Measurements from ENCODE around the gene DNAJC6. TPM values are rescaled to one million over a fixed set of nuclear protein-coding genes. Genes with fewer than 3 reads are reported as not detected.

Gene DNAJC6
- total and polyA plus RNA-seq, 2 of the 13 experiments (the other 11 are each of a cell fraction or from before 2014, with no cell fraction given): 1.0 to 1.6 TPM

GRCh38 chr1:65419681-65420589 lies 110.6 kb downstream of the DNAJC6 start (continued):
- TF ChIP-seq ARID4A (CRISPR knock-in tag; IDR thresholded peaks at IDR 0.05; ENCODE audit: borderline replicate concordance) (no peak), FOSL2 (CRISPR knock-in tag; IDR thresholded peaks at IDR 0.05) (0 out of 2 replicates have a peak, but pooled peaks have one; percentile 20), HES4 (CRISPR knock-in tag; IDR thresholded peaks at IDR 0.05; ENCODE audit: borderline replicate concordance) (no peak), SALL1 (CRISPR knock-in tag; IDR thresholded peaks at IDR 0.05) (peak; percentile 38), ZNF33B (CRISPR knock-in tag; IDR thresholded peaks at IDR 0.05) (0 out of 2 replicates have a peak, but pooled peaks have one; percentile 33), ARHGAP35 (CRISPR knock-in tag; IDR thresholded peaks at IDR 0.05; ENCODE audit: borderline replicate concordance) (peak; percentile 38; the same call in 1 of the 2 replicates), JDP2 (CRISPR knock-in tag; IDR thresholded peaks at IDR 0.05; ENCODE audit: borderline replicate concordance) (no peak), ZNF639 (CRISPR knock-in tag; conservative IDR thresholded peaks at IDR 0.05) (0 out of 2 replicates have a peak, but pooled peaks have one; percentile 43), HNF1B (CRISPR knock-in tag; IDR thresholded peaks at IDR 0.05) (peak; percentile 68; the same call in 1 of the 2 replicates), FOXA3 (CRISPR knock-in tag; IDR thresholded peaks at IDR 0.05) (no peak), SP5 (CRISPR knock-in tag; IDR thresholded peaks at IDR 0.05; ENCODE audit: borderline replicate concordance, low read depth) (peak; percentile 32; the same call in 1 of the 2 replicates), HIC2 (CRISPR knock-in tag; IDR thresholded peaks at IDR 0.05; ENCODE audit: low read depth) (peak; percentile 52; the same call in 1 of the 2 replicates), CBX2 (IDR thresholded peaks at IDR 0.05; ENCODE audit: low read depth, low read length) (no peak), CBX2 (CRISPR knock-in tag; IDR thresholded peaks at IDR 0.05; ENCODE audit: low read depth) (no peak), SNAI1 (CRISPR knock-in tag; IDR thresholded peaks at IDR 0.05; ENCODE audit: borderline replicate concordance) (no peak), XBP1 (CRISPR knock-in tag; IDR thresholded peaks at IDR 0.05) (no peak), MXD1 (CRISPR knock-in tag; IDR thresholded peaks at IDR 0.05) (no peak), MEIS1 (CRISPR knock-in tag; IDR thresholded peaks at IDR 0.05; ENCODE audit: borderline replicate concordance) (0 out of 2 replicates have a peak, but pooled peaks have one; percentile 30), NFE2L2 (IDR thresholded peaks at IDR 0.05; ENCODE audit: low read length) (no peak)
